A673 (cell line): Measurements from ENCODE around the gene SEC61A1.

Experiments used
- EZH2 ChIP-seq: fragments of 200-600 bp; sonication (generic); IDR thresholded peaks from 2 replicates; pipeline ENCODE4 v1.6.1; 2017; ENCODE audit warnings: borderline replicate concordance, low read depth, mild to moderate bottlenecking, mixed read lengths, antibody characterized with exemption, low read length; ENCODE audit not compliant: poor library complexity, severe bottlenecking
- TF ChIP-seq, protein P1 (sequence below): fragments of 300-800, 200-600 bp; sonication (generic); conservative IDR thresholded peaks from 2 replicates; pipeline ENCODE4 v1.5.1; 2017; ENCODE audit warnings: low read depth, mild to moderate bottlenecking, antibody characterized with exemption, low read length, moderate library complexity, mixed read lengths

DNA sequence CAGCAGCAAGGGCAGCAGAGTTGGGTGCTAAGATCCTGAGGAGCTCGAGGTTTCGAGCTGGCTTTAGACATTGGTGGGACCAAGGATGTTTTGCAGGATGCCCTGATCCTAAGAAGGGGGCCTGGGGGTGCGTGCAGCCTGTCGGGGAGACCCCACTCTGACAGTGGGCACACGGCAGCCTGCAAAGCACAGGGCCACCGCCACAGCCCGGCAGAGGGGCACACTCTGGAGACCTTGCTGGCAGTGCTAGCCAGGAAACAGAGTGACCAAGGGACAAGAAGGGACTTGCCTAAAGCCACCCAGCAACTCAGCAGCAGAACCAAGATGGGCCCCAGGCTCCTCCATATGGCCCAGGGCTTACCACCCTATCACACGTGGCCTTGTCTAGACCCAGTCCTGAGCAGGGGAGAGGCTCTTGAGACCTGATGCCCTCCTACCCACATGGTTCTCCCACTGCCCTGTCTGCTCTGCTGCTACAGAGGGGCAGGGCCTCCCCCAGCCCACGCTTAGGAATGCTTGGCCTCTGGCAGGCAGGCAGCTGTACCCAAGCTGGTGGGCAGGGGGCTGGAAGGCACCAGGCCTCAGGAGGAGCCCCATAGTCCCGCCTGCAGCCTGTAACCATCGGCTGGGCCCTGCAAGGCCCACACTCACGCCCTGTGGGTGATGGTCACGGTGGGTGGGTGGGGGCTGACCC is 18.8 kb downstream of the SEC61A1 start:
- TF ChIP-seq, protein P1, sequence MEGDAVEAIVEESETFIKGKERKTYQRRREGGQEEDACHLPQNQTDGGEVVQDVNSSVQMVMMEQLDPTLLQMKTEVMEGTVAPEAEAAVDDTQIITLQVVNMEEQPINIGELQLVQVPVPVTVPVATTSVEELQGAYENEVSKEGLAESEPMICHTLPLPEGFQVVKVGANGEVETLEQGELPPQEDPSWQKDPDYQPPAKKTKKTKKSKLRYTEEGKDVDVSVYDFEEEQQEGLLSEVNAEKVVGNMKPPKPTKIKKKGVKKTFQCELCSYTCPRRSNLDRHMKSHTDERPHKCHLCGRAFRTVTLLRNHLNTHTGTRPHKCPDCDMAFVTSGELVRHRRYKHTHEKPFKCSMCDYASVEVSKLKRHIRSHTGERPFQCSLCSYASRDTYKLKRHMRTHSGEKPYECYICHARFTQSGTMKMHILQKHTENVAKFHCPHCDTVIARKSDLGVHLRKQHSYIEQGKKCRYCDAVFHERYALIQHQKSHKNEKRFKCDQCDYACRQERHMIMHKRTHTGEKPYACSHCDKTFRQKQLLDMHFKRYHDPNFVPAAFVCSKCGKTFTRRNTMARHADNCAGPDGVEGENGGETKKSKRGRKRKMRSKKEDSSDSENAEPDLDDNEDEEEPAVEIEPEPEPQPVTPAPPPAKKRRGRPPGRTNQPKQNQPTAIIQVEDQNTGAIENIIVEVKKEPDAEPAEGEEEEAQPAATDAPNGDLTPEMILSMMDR: no peak
- no peak for TF ChIP-seq EZH2
